B cell (primary cell): ENCODE data around the gene SYNGR3.

Source experiments
- EZH2 ChIP-seq: IDR thresholded peaks from 2 replicates; pipeline ENCODE4 v1.6.1; 2012; ENCODE audit warnings: borderline replicate concordance, low read depth, mild to moderate bottlenecking, moderate library complexity, low read length; ENCODE audit not compliant: insufficient read depth, poor library complexity, severe bottlenecking
- TF ChIP-seq, protein P1 (sequence below): fragments of 200-600 bp; IDR thresholded peaks from one replicate; pipeline ENCODE4 v1.8.0; 2022; ENCODE audit warnings: antibody characterized with exemption, mild to moderate bottlenecking

DNA sequence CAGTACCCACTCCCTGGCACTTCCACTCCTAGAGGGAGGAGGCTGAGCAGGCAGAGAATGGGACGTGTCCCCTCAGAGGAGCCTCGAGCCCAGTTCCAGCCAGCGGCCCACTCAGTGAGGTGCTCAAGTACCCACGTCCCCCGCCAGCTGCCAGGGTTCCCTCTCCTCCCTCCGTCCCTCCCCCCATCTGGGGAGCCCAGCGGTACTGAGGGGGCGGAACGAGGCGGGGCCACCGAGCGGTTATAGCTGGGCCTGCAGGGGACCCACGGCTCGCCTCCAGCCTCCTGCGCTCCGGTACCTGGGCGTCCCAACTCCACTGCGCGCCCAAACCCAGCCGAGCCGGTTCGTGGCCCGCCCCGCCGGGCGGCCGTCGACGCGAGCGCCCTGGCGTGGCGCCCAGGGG is 29.7 kb downstream of the SYNGR3 start, which contains the start of gene NPW:
- TF ChIP-seq, protein P1, sequence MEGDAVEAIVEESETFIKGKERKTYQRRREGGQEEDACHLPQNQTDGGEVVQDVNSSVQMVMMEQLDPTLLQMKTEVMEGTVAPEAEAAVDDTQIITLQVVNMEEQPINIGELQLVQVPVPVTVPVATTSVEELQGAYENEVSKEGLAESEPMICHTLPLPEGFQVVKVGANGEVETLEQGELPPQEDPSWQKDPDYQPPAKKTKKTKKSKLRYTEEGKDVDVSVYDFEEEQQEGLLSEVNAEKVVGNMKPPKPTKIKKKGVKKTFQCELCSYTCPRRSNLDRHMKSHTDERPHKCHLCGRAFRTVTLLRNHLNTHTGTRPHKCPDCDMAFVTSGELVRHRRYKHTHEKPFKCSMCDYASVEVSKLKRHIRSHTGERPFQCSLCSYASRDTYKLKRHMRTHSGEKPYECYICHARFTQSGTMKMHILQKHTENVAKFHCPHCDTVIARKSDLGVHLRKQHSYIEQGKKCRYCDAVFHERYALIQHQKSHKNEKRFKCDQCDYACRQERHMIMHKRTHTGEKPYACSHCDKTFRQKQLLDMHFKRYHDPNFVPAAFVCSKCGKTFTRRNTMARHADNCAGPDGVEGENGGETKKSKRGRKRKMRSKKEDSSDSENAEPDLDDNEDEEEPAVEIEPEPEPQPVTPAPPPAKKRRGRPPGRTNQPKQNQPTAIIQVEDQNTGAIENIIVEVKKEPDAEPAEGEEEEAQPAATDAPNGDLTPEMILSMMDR, result no peak
- no peak for TF ChIP-seq EZH2
